Left renal cortex interstitium (tissue), 4 donors: ENCODE results near the gene NHSL2. TPM values are rescaled to one million over a fixed set of nuclear protein-coding genes. Genes with fewer than 3 reads are reported as not detected.

Experiments
- DNase-seq, 4 donors: peaks; one replicate each; pipeline ENCODE4 v3.0.0-alpha.2; 2013; ENCODE audit warnings: low read depth in 4 of 4, low spot score in 2 of 4, missing footprints in 1 of 4
- polyA plus RNA-seq, 4 donors: library from polyadenylated mRNA; unstranded; fragments of 120-200 nt; gene quantifications; one replicate each; pipeline ENCODE4 v1.2.1, GENCODE V29; 2013; ENCODE audit not compliant: insufficient read length in 4 of 4

Gene NHSL2
- polyA plus RNA-seq, 4 donors = 7.4 to 10.2 (median 9.3) TPM

GRCh38 chrX:72060921-72061490 is 150.4 kb downstream of the NHSL2 start:
- no peak for DNase-seq

GRCh38 chrX:72062916-72063315 is 152.3 kb downstream of the NHSL2 start:
- DNase-seq = no peak

- no peak for DNase-seq
Measured at GRCh38 chrX:72069350-72070160, 158.9 kb downstream of the NHSL2 start.

GRCh38 chrX:72071213-72071612 is 160.6 kb downstream of the NHSL2 start:
- no peak for DNase-seq

GRCh38 chrX:72073633-72074032 is 163.0 kb downstream of the NHSL2 start:
- no peak for DNase-seq

GRCh38 chrX:72078411-72078810 is 167.8 kb downstream of the NHSL2 start:
- no peak for DNase-seq

- DNase-seq = no peak
Measured at GRCh38 chrX:72079607-72080006, 169.0 kb downstream of the NHSL2 start.

GRCh38 chrX:72080150-72080549 is 169.5 kb downstream of the NHSL2 start:
- DNase-seq = no peak

GRCh38 chrX:72080800-72081199 is 170.2 kb downstream of the NHSL2 start:
- DNase-seq = no peak

GRCh38 chrX:72081605-72082320 is 171.1 kb downstream of the NHSL2 start:
- no peak for DNase-seq

- DNase-seq = no peak
Measured at GRCh38 chrX:72083291-72083690, 172.6 kb downstream of the NHSL2 start.

- DNase-seq = no peak
Measured at GRCh38 chrX:72084114-72084513, 173.5 kb downstream of the NHSL2 start.

- no peak for DNase-seq
Measured at GRCh38 chrX:72086995-72087394, 176.3 kb downstream of the NHSL2 start.

- DNase-seq = no peak
Measured at GRCh38 chrX:72088761-72089160, 178.1 kb downstream of the NHSL2 start.

- no peak for DNase-seq
Measured at GRCh38 chrX:72089254-72089653, 178.6 kb downstream of the NHSL2 start.

GRCh38 chrX:72094894-72095293 is 184.2 kb downstream of the NHSL2 start:
- DNase-seq = no peak

GRCh38 chrX:72095370-72095769 is 184.7 kb downstream of the NHSL2 start:
- no peak for DNase-seq

GRCh38 chrX:72097098-72097497 is 186.5 kb downstream of the NHSL2 start:
- DNase-seq = no peak

- DNase-seq = no peak
Measured at GRCh38 chrX:72100051-72100755, 189.6 kb downstream of the NHSL2 start.

GRCh38 chrX:72100824-72101351 is 190.2 kb downstream of the NHSL2 start:
- DNase-seq = no peak

- no peak for DNase-seq
Measured at GRCh38 chrX:72101597-72102037, 191.0 kb downstream of the NHSL2 start.
